Stimulated activated memory B cell treated with anti-CD40 and anti-IgM and Interleukin-4, amounts not matched to agents 10 μg/mL and 1 μg/mL and 100 μg/mL, for 72 hours (primary cell): ENCODE data around the gene LEFTY2.

Experiments
- ATAC-seq: fragments of 150-1000 bp; cut with Tn5 transposase; 2 replicates; pipeline ENCODE4 v1.10.0; 2021
- H3K27ac Mint-ChIP-seq: one replicate; pipeline ENCODE4 v1.8.0; 2022; ENCODE audit warnings: mild to moderate bottlenecking, mixed read lengths
- H3K27me3 Mint-ChIP-seq: one replicate; pipeline ENCODE4 v1.8.0; 2022; ENCODE audit warnings: mixed read lengths
- H3K36me3 Mint-ChIP-seq: one replicate; pipeline ENCODE4 v1.8.0; 2022; ENCODE audit warnings: mixed read lengths
- H3K4me1 Mint-ChIP-seq: one replicate; pipeline ENCODE4 v1.8.0; 2022; ENCODE audit warnings: mixed read lengths
- H3K4me3 Mint-ChIP-seq: one replicate; pipeline ENCODE4 v1.8.0; 2022; ENCODE audit warnings: mild to moderate bottlenecking, moderate library complexity, mixed read lengths
- H3K9me3 Mint-ChIP-seq: one replicate; pipeline ENCODE4 v1.8.0; 2022; ENCODE audit warnings: mixed read lengths

The LEFTY2 gene

DNA sequence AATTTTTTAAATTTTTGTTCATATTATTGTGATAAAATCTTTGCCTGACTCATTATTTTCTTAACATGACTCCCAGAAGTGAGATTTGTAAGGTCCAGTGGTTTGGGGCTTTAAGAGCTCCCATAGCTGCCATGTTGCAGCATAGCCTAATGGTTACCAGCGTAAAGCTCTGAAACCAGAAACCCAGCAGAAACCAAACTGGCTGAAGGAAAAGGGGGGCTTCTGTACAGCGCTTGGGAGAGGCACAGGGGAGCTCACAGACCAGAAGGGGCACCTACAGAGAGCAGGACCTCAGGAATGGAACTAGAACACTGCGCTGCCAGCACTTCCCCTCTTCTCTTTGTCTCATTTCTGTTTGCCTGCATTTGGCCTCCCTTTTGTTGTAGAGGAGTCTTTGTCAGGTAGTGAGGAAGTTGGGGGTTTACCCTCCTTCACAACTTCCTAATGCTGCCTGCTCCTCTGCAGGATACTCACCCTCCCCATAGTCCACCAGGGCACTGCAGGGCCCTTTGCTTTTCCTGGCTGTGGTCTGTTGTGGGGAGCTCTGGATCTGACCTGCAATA, 14.4 kb downstream of the LEFTY2 start:
- Mint-ChIP-seq H3K27ac (peak overlapping the region; percentile 33), H3K27me3 (no peaks in the 10 kb centered on the region), H3K36me3 (peaks cover 7% of the 10 kb centered on the region), H3K4me3 (no peak overlapping the region), H3K9me3 (no peaks in the 10 kb centered on the region), H3K4me1 (peaks cover 10% of the 10 kb centered on the region)
- no peak for ATAC-seq

DNA sequence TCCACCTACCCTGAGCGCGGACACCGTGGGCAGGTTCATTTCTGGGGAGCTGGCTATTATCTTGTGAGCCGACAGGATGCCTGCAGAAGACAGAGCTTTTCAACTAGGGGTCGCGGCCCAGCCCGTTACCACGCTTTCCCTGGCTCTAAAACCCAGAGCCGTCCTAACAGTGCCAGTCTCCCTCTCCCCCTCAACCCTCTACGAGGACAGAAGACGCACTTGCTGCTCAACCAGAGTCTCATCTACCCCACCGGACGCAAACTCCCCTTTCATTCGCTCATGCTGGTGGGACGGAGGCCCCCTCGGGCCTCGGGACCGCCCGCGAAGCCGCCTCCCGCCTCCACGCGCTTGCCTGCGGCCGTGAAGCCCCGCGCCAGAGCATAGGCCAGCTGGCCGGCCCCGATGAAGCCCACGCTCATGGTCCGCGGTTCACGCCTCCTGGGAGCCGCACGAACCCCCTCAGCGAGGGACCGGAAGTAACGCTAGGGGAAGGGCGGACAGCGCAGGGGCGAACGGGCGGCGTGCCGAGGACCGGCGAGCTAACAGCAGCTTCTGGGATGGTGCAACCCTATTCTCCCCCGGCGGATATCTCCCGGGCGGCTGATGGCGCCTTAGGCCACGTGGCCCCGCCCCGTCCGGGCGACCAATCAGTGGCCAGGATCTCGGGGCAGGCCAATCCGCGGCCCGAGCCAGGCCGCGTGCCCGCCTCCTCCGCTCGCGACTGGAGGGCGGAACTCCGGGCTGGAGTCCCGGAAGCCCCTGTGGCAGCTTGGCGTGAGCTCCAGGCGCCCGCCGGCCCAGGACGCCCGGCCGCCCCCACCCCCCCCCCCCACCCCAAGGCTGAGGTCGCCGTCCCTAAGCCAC, 17.1 kb downstream of the LEFTY2 start, which contains the start of gene PYCR2:
Gene PYCR2, minus strand, starts transcription at position 559 of the 864 bp plus-strand sequence. Its CDS starts 140 bp downstream, at position 419.
- H3K4me3 Mint-ChIP-seq = peak within 1 kb of the TSS; percentile 96
- peaks cover 21% of the 10 kb centered on the region for H3K4me1 Mint-ChIP-seq
- no peaks in the 10 kb centered on the region for H3K9me3 Mint-ChIP-seq
- ATAC-seq = peak; percentile 99
- no peaks in the 10 kb centered on the region for H3K27me3 Mint-ChIP-seq
- peak within 1 kb of the TSS; percentile 94 for H3K27ac Mint-ChIP-seq
- H3K36me3 Mint-ChIP-seq = peaks cover 19% of the 10 kb centered on the region

DNA sequence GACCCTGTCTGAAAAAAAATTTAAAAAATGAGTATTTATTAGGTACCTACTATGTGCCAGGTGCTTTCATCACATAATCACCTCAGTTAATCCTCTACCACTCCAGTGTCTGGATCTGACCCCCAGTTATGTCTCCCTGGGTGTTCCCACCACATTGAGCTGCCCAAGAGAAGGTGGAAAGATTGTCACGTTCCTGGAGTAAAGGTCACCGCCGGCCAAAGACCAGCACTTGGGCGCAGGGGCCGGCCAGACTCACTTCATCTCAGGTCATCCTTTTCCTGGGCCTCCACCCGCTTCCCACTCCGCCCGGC, 17.7 kb downstream of the LEFTY2 start:
- no peak for ATAC-seq
- Mint-ChIP-seq H3K4me1 (peaks cover 21% of the 10 kb centered on the region), H3K27ac (peak overlapping the region; percentile 94), H3K27me3 (no peaks in the 10 kb centered on the region), H3K9me3 (no peaks in the 10 kb centered on the region), H3K4me3 (peak overlapping the region; percentile 96), H3K36me3 (peaks cover 22% of the 10 kb centered on the region)

DNA sequence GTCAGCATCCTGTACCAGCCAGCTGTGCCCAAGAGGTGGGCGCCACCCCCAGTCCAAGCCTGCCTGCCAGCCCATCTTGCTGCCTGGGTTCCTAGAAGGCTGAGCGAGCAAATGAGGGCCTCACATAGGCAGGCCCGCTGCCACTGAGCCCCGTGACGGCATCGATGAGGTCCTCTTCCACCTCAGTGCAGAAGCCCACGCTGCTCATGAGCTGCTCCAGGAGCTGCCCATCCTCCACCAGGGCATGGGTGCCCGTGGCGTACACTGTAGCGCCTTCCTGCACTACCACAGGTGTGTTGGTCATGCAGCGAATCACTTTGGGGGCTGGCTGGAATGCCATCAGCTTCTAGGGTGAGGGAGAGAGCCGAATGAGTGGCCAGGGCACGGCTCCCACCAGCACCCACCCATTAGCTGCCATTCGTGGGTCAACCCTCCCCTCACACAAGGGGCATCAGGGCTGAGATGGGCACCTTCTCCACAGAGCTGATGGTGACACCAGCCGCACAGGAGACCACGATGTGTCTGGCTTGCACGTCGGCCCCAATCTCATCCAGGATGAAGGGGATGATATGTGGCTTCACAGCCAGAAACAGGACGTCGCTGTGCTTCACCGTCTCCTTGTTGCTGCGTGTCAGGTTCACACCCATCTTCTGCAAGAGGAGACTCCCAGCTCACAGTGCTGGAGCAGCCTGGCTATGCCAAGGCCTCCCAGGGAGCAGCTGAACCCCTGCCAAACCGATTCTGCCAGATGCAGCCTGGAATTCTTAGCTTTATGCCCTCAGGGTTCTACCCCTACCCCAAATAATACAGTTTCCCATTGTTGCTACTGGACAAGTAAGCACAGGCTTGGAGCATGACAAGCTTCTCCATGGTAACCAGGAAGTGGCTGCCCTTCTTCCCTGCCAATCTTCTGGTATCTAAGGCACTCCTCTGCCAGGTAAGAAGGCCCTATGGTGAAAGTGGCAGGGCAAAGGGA, 19.0 kb downstream of the LEFTY2 start:
- ATAC-seq = no peak
- Mint-ChIP-seq H3K4me1 (peaks cover 21% of the 10 kb centered on the region), H3K4me3 (no peak overlapping the region), H3K27ac (peak overlapping the region; percentile 94), H3K36me3 (peaks cover 35% of the 10 kb centered on the region), H3K27me3 (no peaks in the 10 kb centered on the region), H3K9me3 (no peaks in the 10 kb centered on the region)

DNA sequence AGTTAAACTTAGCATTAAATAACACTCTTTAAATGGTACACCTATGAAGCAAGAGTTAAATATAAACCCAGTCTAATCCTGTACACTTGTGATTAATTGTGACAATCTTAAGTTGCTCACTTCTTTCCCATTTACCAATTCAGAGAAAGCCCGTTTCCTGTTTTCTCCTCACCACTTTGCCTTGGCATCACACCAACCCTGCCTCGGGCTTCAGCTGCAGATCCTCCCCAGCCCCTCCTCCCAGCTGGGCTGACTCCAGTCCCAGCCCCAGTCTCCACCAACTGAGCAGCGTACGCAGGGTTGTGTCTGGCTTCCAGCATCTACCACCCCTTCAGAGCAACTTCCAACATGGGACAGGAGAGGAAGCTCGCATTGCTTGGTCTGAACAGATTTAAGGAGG, 21.1 kb downstream of the LEFTY2 start:
- peaks cover 48% of the 10 kb centered on the region for H3K36me3 Mint-ChIP-seq
- ATAC-seq = no peak
- no peak overlapping the region for H3K27ac Mint-ChIP-seq

DNA sequence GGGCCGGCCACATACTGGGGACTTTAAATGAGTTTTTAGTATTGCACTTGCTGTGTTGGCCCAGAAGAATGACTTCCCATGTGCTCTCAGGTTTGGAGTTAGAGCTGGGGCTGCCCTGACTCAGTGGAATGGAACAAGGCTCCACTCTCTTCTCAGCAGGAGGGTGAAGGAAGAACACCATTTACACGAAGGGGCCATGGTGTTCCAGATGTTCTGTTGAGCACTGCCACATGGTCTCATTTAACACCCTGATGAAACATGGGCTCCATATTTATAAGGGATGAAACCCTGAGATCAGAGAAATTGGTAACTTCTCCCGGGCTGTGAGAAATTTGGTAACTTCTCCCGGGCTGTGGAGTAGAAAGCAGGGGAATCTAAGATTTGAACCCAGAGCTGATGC, 22.7 kb downstream of the LEFTY2 start:
- Mint-ChIP-seq H3K36me3 (peaks cover 50% of the 10 kb centered on the region), H3K4me1 (peaks cover 21% of the 10 kb centered on the region), H3K27ac (no peak overlapping the region), H3K4me3 (no peak overlapping the region), H3K27me3 (no peaks in the 10 kb centered on the region), H3K9me3 (no peaks in the 10 kb centered on the region)
- no peak for ATAC-seq

More for the DNA sequence above, 21.1 kb downstream of the LEFTY2 start:
- no peak overlapping the region for H3K4me3 Mint-ChIP-seq
- no peaks in the 10 kb centered on the region for H3K27me3 Mint-ChIP-seq
- H3K4me1 Mint-ChIP-seq = peaks cover 21% of the 10 kb centered on the region
- H3K9me3 Mint-ChIP-seq = no peaks in the 10 kb centered on the region

DNA sequence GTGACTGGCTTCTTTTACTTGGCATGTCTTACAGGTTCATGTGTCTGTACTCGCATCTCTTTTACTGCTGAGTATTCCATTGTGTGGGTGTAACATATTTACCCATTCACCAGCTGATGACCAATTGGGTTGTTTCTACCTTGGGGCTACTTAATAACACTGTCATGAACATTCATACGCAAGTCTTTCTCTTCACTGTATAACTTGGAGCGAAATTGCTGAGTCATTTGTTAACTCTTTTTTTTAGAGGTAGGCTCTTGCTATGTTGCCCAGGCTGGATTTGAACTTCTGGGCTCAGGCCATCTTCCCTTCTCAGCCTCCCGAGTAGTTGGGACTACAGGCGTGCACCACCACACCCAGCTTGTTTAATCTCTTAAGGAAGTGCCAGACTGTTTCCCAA, 23.5 kb downstream of the LEFTY2 start:
- Mint-ChIP-seq H3K36me3 (peaks cover 50% of the 10 kb centered on the region), H3K27ac (no peak overlapping the region), H3K9me3 (no peaks in the 10 kb centered on the region), H3K27me3 (no peaks in the 10 kb centered on the region), H3K4me1 (peaks cover 16% of the 10 kb centered on the region), H3K4me3 (no peak overlapping the region)
- ATAC-seq = no peak

DNA sequence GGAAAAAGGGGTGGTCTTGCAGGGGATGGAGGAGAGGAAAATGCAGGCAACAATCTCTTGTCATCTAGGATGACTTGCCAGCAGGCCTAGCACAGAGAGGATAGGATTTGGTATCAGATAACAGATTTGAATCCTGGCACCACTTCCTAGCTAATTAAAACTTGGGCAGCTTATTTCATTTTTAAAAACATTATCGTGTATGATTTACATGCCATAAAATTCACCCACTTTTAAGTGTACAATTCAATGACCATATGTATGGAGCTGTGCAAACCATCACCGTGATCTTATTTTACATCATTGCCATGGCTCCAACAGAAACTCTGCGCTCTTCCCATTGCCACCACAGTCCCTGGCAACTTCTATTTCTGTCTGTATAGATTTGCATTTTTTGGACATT, 23.9 kb downstream of the LEFTY2 start:
- Mint-ChIP-seq H3K36me3 (peaks cover 48% of the 10 kb centered on the region), H3K9me3 (no peaks in the 10 kb centered on the region), H3K27me3 (no peaks in the 10 kb centered on the region), H3K4me1 (peaks cover 11% of the 10 kb centered on the region), H3K4me3 (no peak overlapping the region), H3K27ac (no peak overlapping the region)
- ATAC-seq = no peak

DNA sequence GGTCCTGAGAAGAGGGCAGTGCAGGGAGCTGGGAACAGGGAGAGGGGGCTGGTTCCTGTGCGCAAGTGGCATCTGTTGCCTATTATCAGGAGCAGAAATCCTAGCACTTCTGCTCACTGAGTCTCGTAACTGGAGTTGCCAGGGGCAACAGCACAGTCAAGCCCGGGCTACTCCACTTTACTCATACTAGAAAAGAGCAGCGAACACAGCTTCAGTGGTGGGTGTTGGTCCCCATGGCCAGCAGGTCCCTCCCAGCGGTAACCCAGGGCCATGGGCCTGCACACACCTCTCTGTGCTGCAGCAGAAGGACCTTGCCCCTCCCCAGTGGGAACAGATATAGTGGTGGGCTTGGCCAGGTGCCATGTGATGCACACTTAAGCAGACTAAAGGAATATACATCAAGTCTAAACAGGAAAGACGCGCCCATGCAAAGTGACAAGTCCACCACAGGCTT, 25.5 kb downstream of the LEFTY2 start:
- Mint-ChIP-seq H3K27me3 (no peaks in the 10 kb centered on the region), H3K36me3 (peaks cover 48% of the 10 kb centered on the region), H3K27ac (no peak overlapping the region), H3K4me3 (no peak overlapping the region), H3K9me3 (no peaks in the 10 kb centered on the region), H3K4me1 (peaks cover 18% of the 10 kb centered on the region)
- ATAC-seq = no peak

DNA sequence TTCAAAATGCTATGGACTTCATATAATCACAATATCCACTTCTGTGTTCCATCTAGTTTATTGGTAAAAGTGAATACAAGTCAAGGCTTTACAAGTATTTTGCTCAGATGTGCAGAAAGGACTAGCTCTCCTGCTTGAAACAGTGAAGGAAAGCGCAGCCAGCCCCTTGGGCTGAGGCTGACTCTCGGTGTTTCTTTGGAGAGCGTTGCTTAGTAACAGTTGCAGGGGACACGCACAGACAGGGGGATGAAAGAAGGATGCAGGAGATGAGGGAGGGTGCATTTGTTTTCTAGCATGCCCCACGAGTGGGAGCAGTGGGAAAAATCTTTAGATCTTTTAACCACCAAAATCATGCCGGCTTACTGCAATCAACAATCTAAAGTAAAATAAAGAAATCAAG, 26.1 kb downstream of the LEFTY2 start:
- H3K4me3 Mint-ChIP-seq = no peak overlapping the region
- ATAC-seq = no peak
- H3K36me3 Mint-ChIP-seq = peaks cover 46% of the 10 kb centered on the region
- peaks cover 22% of the 10 kb centered on the region for H3K4me1 Mint-ChIP-seq
- H3K27ac Mint-ChIP-seq = no peak overlapping the region
- H3K27me3 Mint-ChIP-seq = no peaks in the 10 kb centered on the region
- H3K9me3 Mint-ChIP-seq = no peaks in the 10 kb centered on the region

DNA sequence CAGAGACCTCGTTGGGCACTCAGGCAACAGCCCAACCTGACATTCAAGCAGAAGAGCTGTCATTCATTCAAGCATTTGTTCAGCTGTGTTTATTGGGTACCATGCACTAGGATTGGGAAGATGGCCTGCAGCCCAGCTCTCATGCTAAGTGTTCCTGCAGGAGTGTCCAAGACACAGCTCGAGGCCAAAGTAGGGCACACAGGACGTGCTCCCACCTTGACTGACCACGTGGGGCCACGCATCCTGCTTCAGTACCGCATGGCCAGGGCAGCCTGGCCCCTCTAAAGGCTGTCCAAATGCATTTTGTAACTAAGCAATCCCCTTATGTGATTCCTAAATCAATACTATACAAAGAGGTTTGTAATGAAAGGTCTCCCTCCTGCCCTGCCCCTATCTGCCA, 26.6 kb downstream of the LEFTY2 start:
- H3K27me3 Mint-ChIP-seq = no peaks in the 10 kb centered on the region
- no peak overlapping the region for H3K27ac Mint-ChIP-seq
- ATAC-seq = no peak
- H3K4me1 Mint-ChIP-seq = peaks cover 23% of the 10 kb centered on the region
- peaks cover 41% of the 10 kb centered on the region for H3K36me3 Mint-ChIP-seq
- no peaks in the 10 kb centered on the region for H3K9me3 Mint-ChIP-seq
- no peak overlapping the region for H3K4me3 Mint-ChIP-seq

- peak; percentile 80 for ATAC-seq
- Mint-ChIP-seq H3K36me3 (peaks cover 15% of the 10 kb centered on the region), H3K27ac (no peak overlapping the region), H3K4me3 (no peak overlapping the region), H3K9me3 (no peaks in the 10 kb centered on the region), H3K27me3 (no peaks in the 10 kb centered on the region), H3K4me1 (peaks cover 24% of the 10 kb centered on the region)
Observed at GRCh38 chr1:225911191-225912130, 29.6 kb downstream of the LEFTY2 start.

GRCh38 chr1:225909477-225909876, 31.5 kb downstream of the LEFTY2 start:
- H3K4me1 Mint-ChIP-seq = peaks cover 24% of the 10 kb centered on the region
- peaks cover 5% of the 10 kb centered on the region for H3K36me3 Mint-ChIP-seq
- no peaks in the 10 kb centered on the region for H3K27me3 Mint-ChIP-seq
- no peak overlapping the region for H3K4me3 Mint-ChIP-seq
- H3K9me3 Mint-ChIP-seq = no peaks in the 10 kb centered on the region
- H3K27ac Mint-ChIP-seq = peak overlapping the region; percentile 4
- ATAC-seq = no peak

GRCh38 chr1:225908773-225909172, 32.2 kb downstream of the LEFTY2 start:
- Mint-ChIP-seq H3K4me1 (peaks cover 24% of the 10 kb centered on the region), H3K9me3 (no peaks in the 10 kb centered on the region), H3K27ac (peak overlapping the region; percentile 41), H3K27me3 (no peaks in the 10 kb centered on the region), H3K36me3 (peaks cover 5% of the 10 kb centered on the region), H3K4me3 (no peak overlapping the region)
- no peak for ATAC-seq
